Caco-2 (cell line): ENCODE results near the gene IQCB1. TPM values are rescaled to one million over a fixed set of nuclear protein-coding genes. Genes with fewer than 3 reads are reported as not detected.

Source experiments
- BruUV-seq: library from RNA; stranded (reverse); fragments of 400-500 nt; replicated peaks from 2 replicates; lab custom pipeline; 2021; lab: Mats Ljungman, UMichigan
- CTCF ChIA-PET: fragments of 300-600 bp; sonication (Branson Sonifier 250); formaldehyde crosslinking; loops from one replicate; lab custom pipeline; 2022; ENCODE audit warnings: antibody characterized with exemption; lab: Charles Lee
- POLR2A ChIA-PET: fragments of 300-600 bp; sonication (Branson Sonifier 250); formaldehyde crosslinking; loops from one replicate; lab custom pipeline; 2022; ENCODE audit warnings: antibody characterized with exemption; lab: Charles Lee
- DNase-seq, 2 experiments: peaks; one replicate each; pipeline versions ENCODE4 v3.0.0 to v3.0.0-alpha.2; 2020 to 2022
- H3K27me3 ChIP-seq: replicated peaks from 2 replicates; pipeline ENCODE4 v1.6.0; 2011; ENCODE audit warnings: low read length; ENCODE audit not compliant: control insufficient read depth, insufficient read depth
- H3K36me3 ChIP-seq: 2 replicates; pipeline ENCODE4 v1.5.1; 2011; ENCODE audit warnings: low read length; ENCODE audit not compliant: control insufficient read depth, insufficient read depth
- H3K4me1 ChIP-seq: fragments of 250-450 bp; sonication (Bioruptor Pico); 2 replicates; pipeline ENCODE4 v1.5.1; 2020; ENCODE audit warnings: mild to moderate bottlenecking
- H3K4me3 ChIP-seq: 2 replicates; pipeline ENCODE4 v1.5.1; 2011; ENCODE audit warnings: low read depth, mild to moderate bottlenecking, control low read depth, low read length
- H3K9me3 ChIP-seq: fragments of 250-450 bp; sonication (Bioruptor Pico); 2 replicates; pipeline ENCODE4 v1.5.1; 2020; ENCODE audit warnings: mild to moderate bottlenecking, moderate library complexity
- H3K27ac Mint-ChIP-seq: one replicate; pipeline ENCODE4 v1.8.0; 2022; ENCODE audit warnings: mixed read lengths; ENCODE audit not compliant: unreplicated experiment
- H3K27me3 Mint-ChIP-seq: one replicate; pipeline ENCODE4 v1.8.0; 2022; ENCODE audit warnings: mixed read lengths; ENCODE audit not compliant: insufficient read depth, unreplicated experiment
- H3K36me3 Mint-ChIP-seq: one replicate; pipeline ENCODE4 v1.8.0; 2022; ENCODE audit warnings: mild to moderate bottlenecking, mixed read lengths; ENCODE audit not compliant: insufficient read depth, unreplicated experiment
- H3K4me1 Mint-ChIP-seq: one replicate; pipeline ENCODE4 v1.8.0; 2022; ENCODE audit warnings: low read depth, mixed read lengths; ENCODE audit not compliant: unreplicated experiment
- H3K4me3 Mint-ChIP-seq: one replicate; pipeline ENCODE4 v1.8.0; 2022; ENCODE audit warnings: mild to moderate bottlenecking, moderate library complexity, mixed read lengths; ENCODE audit not compliant: unreplicated experiment
- H3K9me3 Mint-ChIP-seq: one replicate; pipeline ENCODE4 v1.8.0; 2022; ENCODE audit warnings: mixed read lengths; ENCODE audit not compliant: unreplicated experiment
- intact Hi-C: fragments of 100-400 bp; cut with micrococcal nuclease; formaldehyde crosslinking; loops from one replicate; pipeline ENCODE4 v1.10.0; 2022; ENCODE audit not compliant: unreplicated experiment
- total RNA-seq: library from RNA; stranded (reverse); gene quantifications from 2 replicates; pipeline ENCODE4 v1.2.3, GENCODE V29; 2022
- TF ChIP-seq, protein P1 (sequence below), 2 experiments: fragments of 200-600 bp in 1 of 2; IDR thresholded peaks; 1 replicate in 1 of 2; 2 replicates in 1 of 2; pipeline versions ENCODE4 v1.5.1 to v1.8.0; 2011 to 2022; ENCODE audit warnings: antibody characterized with exemption in 1 of 2, control low read depth in 1 of 2, inconsistent platforms in 1 of 2, low read depth in 1 of 2, low read length in 1 of 2, mild to moderate bottlenecking in 1 of 2, moderate library complexity in 1 of 2; ENCODE audit not compliant: insufficient read depth in 1 of 2, severe bottlenecking in 1 of 2, unreplicated experiment in 1 of 2

The IQCB1 gene
- total RNA-seq, 1 experiment from 2014 or later, result 36.4 TPM

DNA sequence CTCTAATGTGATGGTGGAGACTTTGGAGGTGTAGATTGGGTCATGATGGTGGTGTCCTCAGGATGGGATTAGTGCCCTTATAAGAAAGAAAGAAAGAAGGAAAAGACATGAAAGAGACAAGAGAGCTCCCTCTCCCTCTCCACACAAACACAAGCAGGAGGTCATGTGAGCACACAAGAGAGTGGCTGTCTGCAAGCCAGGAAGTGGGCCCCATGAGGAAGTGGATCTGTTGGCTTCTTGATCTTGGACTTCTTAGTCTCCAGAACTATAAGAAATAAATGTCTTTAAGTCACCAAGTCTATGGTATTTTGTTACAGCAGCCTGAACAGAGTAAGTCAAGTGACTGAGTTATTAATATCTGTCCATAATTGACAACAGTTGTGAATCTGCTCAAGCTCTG lies 17.1 kb downstream of the IQCB1 start:
- ChIA-PET POLR2A (no interaction called here), CTCF (no interaction called here)
- Mint-ChIP-seq H3K27ac (no peak overlapping the region), H3K36me3 (peaks cover 66% of the 10 kb centered on the region), H3K4me1 (no peaks in the 10 kb centered on the region), H3K27me3 (no peaks in the 10 kb centered on the region), H3K9me3 (peaks cover 3% of the 10 kb centered on the region), H3K4me3 (no peak overlapping the region)
- Histone ChIP-seq H3K27me3 (no peaks in the 10 kb centered on the region), H3K4me3 (no peak overlapping the region), H3K9me3 (no peaks in the 10 kb centered on the region; the same call in 1 of the 2 replicates), H3K36me3 (no peaks in the 10 kb centered on the region), H3K4me1 (no peaks in the 10 kb centered on the region)
- DNase-seq, result no peak
- intact Hi-C loops, result no loop called here
- TF ChIP-seq, protein P1, sequence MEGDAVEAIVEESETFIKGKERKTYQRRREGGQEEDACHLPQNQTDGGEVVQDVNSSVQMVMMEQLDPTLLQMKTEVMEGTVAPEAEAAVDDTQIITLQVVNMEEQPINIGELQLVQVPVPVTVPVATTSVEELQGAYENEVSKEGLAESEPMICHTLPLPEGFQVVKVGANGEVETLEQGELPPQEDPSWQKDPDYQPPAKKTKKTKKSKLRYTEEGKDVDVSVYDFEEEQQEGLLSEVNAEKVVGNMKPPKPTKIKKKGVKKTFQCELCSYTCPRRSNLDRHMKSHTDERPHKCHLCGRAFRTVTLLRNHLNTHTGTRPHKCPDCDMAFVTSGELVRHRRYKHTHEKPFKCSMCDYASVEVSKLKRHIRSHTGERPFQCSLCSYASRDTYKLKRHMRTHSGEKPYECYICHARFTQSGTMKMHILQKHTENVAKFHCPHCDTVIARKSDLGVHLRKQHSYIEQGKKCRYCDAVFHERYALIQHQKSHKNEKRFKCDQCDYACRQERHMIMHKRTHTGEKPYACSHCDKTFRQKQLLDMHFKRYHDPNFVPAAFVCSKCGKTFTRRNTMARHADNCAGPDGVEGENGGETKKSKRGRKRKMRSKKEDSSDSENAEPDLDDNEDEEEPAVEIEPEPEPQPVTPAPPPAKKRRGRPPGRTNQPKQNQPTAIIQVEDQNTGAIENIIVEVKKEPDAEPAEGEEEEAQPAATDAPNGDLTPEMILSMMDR (IDR thresholded peaks at IDR 0.05; ENCODE audit: insufficient read depth in 1 of 2, low read depth in 1 of 2, low read length in 1 of 2, severe bottlenecking in 1 of 2, unreplicated experiment in 1 of 2), result no peak
- no TSS peak for BruUV-seq

DNA sequence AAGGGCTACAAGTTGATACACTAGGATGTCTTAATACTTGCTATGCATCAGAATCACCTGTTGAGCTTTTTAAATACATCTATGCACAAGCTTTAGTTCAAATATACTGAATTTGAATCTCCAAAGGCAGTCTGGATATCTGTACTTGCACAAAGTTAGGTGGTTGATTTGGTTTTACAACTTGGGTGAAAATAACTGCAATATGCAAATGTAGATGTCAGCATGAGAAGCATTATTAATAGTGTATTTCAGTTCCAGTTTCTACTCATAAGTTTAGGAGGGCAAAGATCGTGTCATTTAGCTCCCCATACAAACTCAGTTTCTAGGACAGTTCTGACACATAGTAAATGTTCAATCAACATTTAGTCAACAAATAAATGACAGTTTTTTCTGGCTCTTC lies 25.6 kb downstream of the IQCB1 start:
- peaks cover 20% of the 10 kb centered on the region for H3K36me3 Mint-ChIP-seq
- Histone ChIP-seq H3K27me3 (no peaks in the 10 kb centered on the region), H3K4me1 (peaks cover 8% of the 10 kb centered on the region), H3K4me3 (no peak overlapping the region), H3K36me3 (no peaks in the 10 kb centered on the region), H3K9me3 (no peaks in the 10 kb centered on the region)
- H3K4me1 Mint-ChIP-seq, result peaks cover 8% of the 10 kb centered on the region
- H3K4me3 Mint-ChIP-seq, result no peak overlapping the region
- no peak overlapping the region for H3K27ac Mint-ChIP-seq
- TF ChIP-seq, protein P1 (IDR thresholded peaks at IDR 0.05; ENCODE audit: insufficient read depth in 1 of 2, low read depth in 1 of 2, low read length in 1 of 2, severe bottlenecking in 1 of 2, unreplicated experiment in 1 of 2), result no peak
- CTCF ChIA-PET, result no interaction called here
- no peak for DNase-seq
- H3K27me3 Mint-ChIP-seq, result no peaks in the 10 kb centered on the region
- intact Hi-C loops, result no loop called here
- no TSS peak for BruUV-seq
- no peaks in the 10 kb centered on the region for H3K9me3 Mint-ChIP-seq
- POLR2A ChIA-PET, result no interaction called here

DNA sequence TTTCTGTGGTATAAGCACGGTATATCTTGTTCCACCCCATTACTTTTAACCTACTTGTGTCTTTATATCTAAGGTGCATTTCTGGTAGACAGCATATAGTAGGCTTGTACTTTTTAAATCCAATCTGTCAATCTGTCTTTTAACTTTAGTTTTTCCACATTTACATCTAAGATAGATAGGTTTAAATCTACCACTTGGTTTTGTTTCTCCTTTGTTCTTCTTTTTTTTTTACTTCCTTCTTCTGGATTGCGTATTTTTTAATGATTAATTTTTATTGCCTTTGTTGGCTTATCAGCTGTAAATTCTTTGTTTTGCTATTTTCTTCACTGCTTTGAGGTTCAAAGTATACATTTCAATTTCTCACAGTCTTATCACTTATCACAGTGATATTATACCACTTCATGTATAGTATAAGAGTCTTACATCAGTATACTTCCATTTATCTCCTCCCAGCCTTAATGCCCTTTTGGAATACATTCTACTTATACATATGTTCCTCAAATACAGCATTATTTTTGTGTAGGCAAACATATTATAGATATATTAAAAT lies 31.0 kb downstream of the IQCB1 start:
- POLR2A ChIA-PET, result no interaction called here
- Mint-ChIP-seq H3K27me3 (no peaks in the 10 kb centered on the region), H3K4me3 (peak overlapping the region; percentile 21), H3K9me3 (no peaks in the 10 kb centered on the region), H3K36me3 (peaks cover 21% of the 10 kb centered on the region), H3K4me1 (peaks cover 16% of the 10 kb centered on the region), H3K27ac (no peak overlapping the region)
- intact Hi-C loops, result no loop called here
- no TSS peak for BruUV-seq
- Histone ChIP-seq H3K4me1 (peaks cover 12% of the 10 kb centered on the region), H3K27me3 (no peaks in the 10 kb centered on the region), H3K4me3 (no peak overlapping the region), H3K9me3 (no peaks in the 10 kb centered on the region), H3K36me3 (no peaks in the 10 kb centered on the region)
- CTCF ChIA-PET, result no interaction called here
- no peak for DNase-seq
- TF ChIP-seq, protein P1 (IDR thresholded peaks at IDR 0.05; ENCODE audit: insufficient read depth in 1 of 2, low read depth in 1 of 2, low read length in 1 of 2, severe bottlenecking in 1 of 2, unreplicated experiment in 1 of 2), result no peak
